Stimulated activated naive B cell treated with anti-CD40 and anti-IgM and Interleukin-4, amounts not matched to agents 10 μg/mL and 1 μg/mL and 100 μg/mL, for 72 hours (primary cell): ENCODE results near the gene LARGE1.

ENCODE experiments used
- ATAC-seq, 2 donors: fragments of 150-1000 bp; cut with Tn5 transposase; replicated peaks; 2 replicates each; pipeline ENCODE4 v1.10.0; 2021; ENCODE audit warnings: moderate library complexity in 1 of 2
- DNase-seq: peaks from one replicate; pipeline ENCODE4 v3.0.0; 2021
- H3K27ac Mint-ChIP-seq: one replicate; pipeline ENCODE4 v1.8.0; 2022; ENCODE audit warnings: mild to moderate bottlenecking, mixed read lengths
- H3K27me3 Mint-ChIP-seq, 2 donors: one replicate each; pipeline ENCODE4 v1.8.0; 2022; ENCODE audit warnings: mixed read lengths in 2 of 2
- H3K36me3 Mint-ChIP-seq, 2 donors: one replicate each; pipeline ENCODE4 v1.8.0; 2022; ENCODE audit warnings: mixed read lengths in 2 of 2, mild to moderate bottlenecking in 1 of 2
- H3K4me1 Mint-ChIP-seq, 2 donors: one replicate each; pipeline ENCODE4 v1.8.0; 2022; ENCODE audit warnings: mixed read lengths in 2 of 2, mild to moderate bottlenecking in 1 of 2
- H3K4me3 Mint-ChIP-seq, 2 donors: one replicate each; pipeline ENCODE4 v1.8.0; 2022; ENCODE audit warnings: mild to moderate bottlenecking in 2 of 2, mixed read lengths in 2 of 2, moderate library complexity in 1 of 2
- H3K9me3 Mint-ChIP-seq, 2 donors: one replicate each; pipeline ENCODE4 v1.8.0; 2022; ENCODE audit warnings: mixed read lengths in 2 of 2, mild to moderate bottlenecking in 1 of 2

LARGE1 gene

GRCh38 chr22:33776491-33776890, 143.8 kb downstream of the LARGE1 start:
- no peak for ATAC-seq
- Mint-ChIP-seq H3K9me3 (no peaks in the 10 kb centered on the region), H3K36me3 (peaks cover 3 to 4% of the 10 kb centered on the region in 2 donors), H3K4me1 (peaks cover 20 to 32% of the 10 kb centered on the region in 2 donors), H3K27me3 (no peaks in the 10 kb centered on the region), H3K4me3 (no peak overlapping the region), H3K27ac (no peak overlapping the region)
- no peak for DNase-seq

GRCh38 chr22:33774781-33775180, 145.5 kb downstream of the LARGE1 start:
- Mint-ChIP-seq H3K27ac (no peak overlapping the region), H3K9me3 (no peaks in the 10 kb centered on the region), H3K36me3 (peaks cover 3 to 4% of the 10 kb centered on the region in 2 donors), H3K4me3 (no peak overlapping the region), H3K4me1 (peaks cover 20 to 26% of the 10 kb centered on the region in 2 donors), H3K27me3 (no peaks in the 10 kb centered on the region)
- DNase-seq (no peak), ATAC-seq (no peak)

- ATAC-seq (peak; percentile 53 to 77), DNase-seq (no peak)
- no peak overlapping the region for H3K4me3 Mint-ChIP-seq
- peaks cover 3 to 4% of the 10 kb centered on the region in 2 donors for H3K36me3 Mint-ChIP-seq
- H3K9me3 Mint-ChIP-seq, result peaks cover 0 to 2% of the 10 kb centered on the region in 2 donors
- H3K27me3 Mint-ChIP-seq, result no peaks in the 10 kb centered on the region
- H3K27ac Mint-ChIP-seq, result no peak overlapping the region
- peaks cover 20 to 38% of the 10 kb centered on the region in 2 donors for H3K4me1 Mint-ChIP-seq
Measured at GRCh38 chr22:33772745-33773144, 147.5 kb downstream of the LARGE1 start.

- Mint-ChIP-seq H3K4me1 (peaks cover 11 to 28% of the 10 kb centered on the region in 2 donors), H3K9me3 (peaks cover 0 to 2% of the 10 kb centered on the region in 2 donors), H3K4me3 (no peak overlapping the region), H3K27me3 (no peaks in the 10 kb centered on the region), H3K27ac (no peak overlapping the region), H3K36me3 (peaks cover 0 to 3% of the 10 kb centered on the region in 2 donors)
- no peak for DNase-seq
- ATAC-seq, result no peak
Measured at GRCh38 chr22:33771136-33771535, 149.1 kb downstream of the LARGE1 start.

GRCh38 chr22:33770723-33771122, 149.6 kb downstream of the LARGE1 start:
- ATAC-seq (no peak), DNase-seq (no peak)
- no peak overlapping the region for H3K4me3 Mint-ChIP-seq
- no peak overlapping the region for H3K27ac Mint-ChIP-seq
- H3K9me3 Mint-ChIP-seq, result peaks cover 0 to 2% of the 10 kb centered on the region in 2 donors
- H3K36me3 Mint-ChIP-seq, result peaks cover 0 to 3% of the 10 kb centered on the region in 2 donors
- no peaks in the 10 kb centered on the region for H3K27me3 Mint-ChIP-seq
- H3K4me1 Mint-ChIP-seq, result peaks cover 12 to 25% of the 10 kb centered on the region in 2 donors

GRCh38 chr22:33766091-33766490, 154.2 kb downstream of the LARGE1 start:
- ATAC-seq, result no peak
- Mint-ChIP-seq H3K27ac (no peak overlapping the region), H3K36me3 (peaks cover 3 to 7% of the 10 kb centered on the region in 2 donors), H3K4me1 (peaks cover 12 to 13% of the 10 kb centered on the region in 2 donors), H3K27me3 (no peaks in the 10 kb centered on the region), H3K9me3 (peaks cover 0 to 2% of the 10 kb centered on the region in 2 donors), H3K4me3 (no peak overlapping the region)
- no peak for DNase-seq

- peaks cover 18 to 45% of the 10 kb centered on the region in 2 donors for H3K36me3 Mint-ChIP-seq
- H3K27ac Mint-ChIP-seq, result no peak overlapping the region
- ATAC-seq (no peak), DNase-seq (no peak)
- H3K27me3 Mint-ChIP-seq, result no peaks in the 10 kb centered on the region
- peaks cover 11 to 21% of the 10 kb centered on the region in 2 donors for H3K4me1 Mint-ChIP-seq
- H3K9me3 Mint-ChIP-seq, result no peaks in the 10 kb centered on the region
- H3K4me3 Mint-ChIP-seq, result no peak overlapping the region
Measured at GRCh38 chr22:33758961-33759360, 161.3 kb downstream of the LARGE1 start.

GRCh38 chr22:33757802-33758483, 162.3 kb downstream of the LARGE1 start:
- Mint-ChIP-seq H3K27me3 (no peaks in the 10 kb centered on the region), H3K4me1 (peaks cover 11 to 18% of the 10 kb centered on the region in 2 donors), H3K36me3 (peaks cover 20 to 51% of the 10 kb centered on the region in 2 donors), H3K9me3 (no peaks in the 10 kb centered on the region), H3K4me3 (no peak overlapping the region), H3K27ac (no peak overlapping the region)
- DNase-seq (no peak), ATAC-seq (no peak)

- ATAC-seq (no peak), DNase-seq (no peak)
- no peaks in the 10 kb centered on the region for H3K9me3 Mint-ChIP-seq
- peaks cover 23 to 56% of the 10 kb centered on the region in 2 donors for H3K36me3 Mint-ChIP-seq
- no peaks in the 10 kb centered on the region for H3K27me3 Mint-ChIP-seq
- H3K4me3 Mint-ChIP-seq, result no peak overlapping the region
- H3K4me1 Mint-ChIP-seq, result peaks cover 11 to 18% of the 10 kb centered on the region in 2 donors
- H3K27ac Mint-ChIP-seq, result no peak overlapping the region
Measured at GRCh38 chr22:33757041-33757801, 163.1 kb downstream of the LARGE1 start.

- DNase-seq (no peak), ATAC-seq (peak in 1 of 2 donors; percentile 29)
- Mint-ChIP-seq H3K36me3 (peaks cover 23 to 57% of the 10 kb centered on the region in 2 donors), H3K27ac (no peak overlapping the region), H3K4me3 (no peak overlapping the region), H3K27me3 (no peaks in the 10 kb centered on the region), H3K9me3 (no peaks in the 10 kb centered on the region), H3K4me1 (peaks cover 11 to 18% of the 10 kb centered on the region in 2 donors)
Measured at GRCh38 chr22:33756508-33756949, 163.7 kb downstream of the LARGE1 start.

GRCh38 chr22:33748714-33749113, 171.6 kb downstream of the LARGE1 start:
- Mint-ChIP-seq H3K4me1 (peaks cover 24 to 28% of the 10 kb centered on the region in 2 donors), H3K27me3 (no peaks in the 10 kb centered on the region), H3K27ac (no peak overlapping the region), H3K4me3 (no peak overlapping the region), H3K9me3 (no peaks in the 10 kb centered on the region), H3K36me3 (peaks cover 11 to 37% of the 10 kb centered on the region in 2 donors)
- ATAC-seq, result peak in 1 of 2 donors; percentile 49
- DNase-seq, result no peak

- Mint-ChIP-seq H3K9me3 (peaks cover 2 to 3% of the 10 kb centered on the region in 2 donors), H3K4me3 (no peak overlapping the region), H3K27ac (no peak overlapping the region), H3K4me1 (peaks cover 30 to 34% of the 10 kb centered on the region in 2 donors), H3K27me3 (no peaks in the 10 kb centered on the region), H3K36me3 (peaks cover 15 to 36% of the 10 kb centered on the region in 2 donors)
- DNase-seq (no peak), ATAC-seq (peak in 1 of 2 donors; percentile 35)
Measured at GRCh38 chr22:33747576-33748180, 172.6 kb downstream of the LARGE1 start.

GRCh38 chr22:33747029-33747428, 173.2 kb downstream of the LARGE1 start:
- no peaks in the 10 kb centered on the region for H3K27me3 Mint-ChIP-seq
- peaks cover 30 to 34% of the 10 kb centered on the region in 2 donors for H3K4me1 Mint-ChIP-seq
- H3K4me3 Mint-ChIP-seq, result no peak overlapping the region
- peaks cover 2 to 3% of the 10 kb centered on the region in 2 donors for H3K9me3 Mint-ChIP-seq
- peaks cover 12 to 31% of the 10 kb centered on the region in 2 donors for H3K36me3 Mint-ChIP-seq
- no peak for DNase-seq
- no peak for ATAC-seq
- H3K27ac Mint-ChIP-seq, result peak overlapping the region; percentile 10

GRCh38 chr22:33746501-33746928, 173.8 kb downstream of the LARGE1 start:
- ATAC-seq (no peak), DNase-seq (no peak)
- Mint-ChIP-seq H3K36me3 (peaks cover 12 to 29% of the 10 kb centered on the region in 2 donors), H3K27ac (no peak overlapping the region), H3K9me3 (peaks cover 2 to 3% of the 10 kb centered on the region in 2 donors), H3K4me1 (peaks cover 33 to 37% of the 10 kb centered on the region in 2 donors), H3K4me3 (no peak overlapping the region), H3K27me3 (no peaks in the 10 kb centered on the region)
